IMR-90 (cell line): ENCODE measurements around the gene FNDC7. TPM values are rescaled to one million over a fixed set of nuclear protein-coding genes. Genes with fewer than 3 reads are reported as not detected.
A peak's percentile ranks its signal among the peaks of the same experiment; 100 is the strongest.

Experiments used
- ATAC-seq: fragments of 200-7000 bp; cut with Tn5 transposase; 2 replicates; pipeline ENCODE4 v1.9.1; 2020; ENCODE audit warnings: low read depth, mild to moderate bottlenecking, moderate library complexity
- BruUV-seq: library from RNA; stranded (reverse); fragments of 400-500 nt; replicated peaks from 2 replicates; lab custom pipeline; 2021; lab: Mats Ljungman, UMichigan
- CTCF ChIA-PET: fragments of 300-600 bp; formaldehyde crosslinking; extraction: SDS; loops from one replicate; lab custom pipeline; 2021; ENCODE audit warnings: antibody characterized with exemption; lab: Yijun Ruan, JAX
- POLR2A ChIA-PET: fragments of 300-600 bp; sonication (Branson Sonifier 250); formaldehyde crosslinking; loops from one replicate; lab custom pipeline; 2022; ENCODE audit warnings: antibody characterized with exemption; ENCODE audit not compliant: unreplicated experiment; lab: Charles Lee
- DNase-seq: peaks from one replicate; pipeline ENCODE4 v3.0.0; 2013
- H2AFZ ChIP-seq: replicated peaks from 2 replicates; pipeline ENCODE3; 2013; ENCODE audit warnings: low read length, mild to moderate bottlenecking; ENCODE audit not compliant: poor library complexity
- H2AK5ac ChIP-seq: 2 replicates; pipeline ENCODE4 v1.6.1; 2013; ENCODE audit warnings: low read depth, low read length, inconsistent platforms
- H2AK9ac ChIP-seq: replicated peaks from 2 replicates; pipeline ENCODE3; 2013; ENCODE audit warnings: mild to moderate bottlenecking, low read depth, low read length, moderate library complexity; ENCODE audit not compliant: poor library complexity
- H2BK120ac ChIP-seq: 2 replicates; pipeline ENCODE4 v1.6.1; 2013; ENCODE audit warnings: low read depth, low read length, inconsistent platforms
- H2BK15ac ChIP-seq: 3 replicates; pipeline ENCODE4 v1.6.1; 2013; ENCODE audit warnings: low read depth, low read length, inconsistent platforms
- H2BK20ac ChIP-seq: 2 replicates; pipeline ENCODE4 v1.6.1; 2013; ENCODE audit warnings: low read depth, mild to moderate bottlenecking, inconsistent platforms, low read length, moderate library complexity
- H2BK5ac ChIP-seq: 2 replicates; pipeline ENCODE4 v1.6.1; 2013; ENCODE audit warnings: mild to moderate bottlenecking, low read depth, low read length, inconsistent platforms; ENCODE audit not compliant: poor library complexity, severe bottlenecking
- H3K14ac ChIP-seq: replicated peaks from 2 replicates; pipeline ENCODE4 v1.6.1; 2013; ENCODE audit warnings: low read depth, low read length, inconsistent platforms
- H3K18ac ChIP-seq: 2 replicates; pipeline ENCODE4 v1.6.1; 2013; ENCODE audit warnings: low read depth, low read length, control low read depth
- H3K23ac ChIP-seq: 2 replicates; pipeline ENCODE4 v1.6.1; 2013; ENCODE audit warnings: low read depth, low read length, inconsistent platforms
- H3K27ac ChIP-seq: 2 replicates; pipeline ENCODE4 v1.5.1; 2013; ENCODE audit warnings: mild to moderate bottlenecking, control low read depth, low read length; ENCODE audit not compliant: insufficient read depth
- H3K27me3 ChIP-seq: 2 replicates; pipeline ENCODE4 v1.6.1; 2013; ENCODE audit warnings: low read length; ENCODE audit not compliant: control insufficient read depth, insufficient read depth
- H3K36me3 ChIP-seq: 2 replicates; pipeline ENCODE4 v1.6.1; 2013; ENCODE audit warnings: low read length, mixed read lengths; ENCODE audit not compliant: control insufficient read depth, insufficient read depth
- H3K4ac ChIP-seq: 2 replicates; pipeline ENCODE4 v1.6.1; 2013; ENCODE audit warnings: low read depth, low read length, inconsistent platforms
- H3K4me1 ChIP-seq: 2 replicates; pipeline ENCODE4 v1.6.1; 2013; ENCODE audit warnings: low read length, mixed read lengths; ENCODE audit not compliant: control insufficient read depth, insufficient read depth
- H3K4me2 ChIP-seq: 2 replicates; pipeline ENCODE4 v1.6.1; 2013; ENCODE audit warnings: low read depth, mild to moderate bottlenecking, control low read depth, low read length, moderate library complexity
- H3K4me3 ChIP-seq: 2 replicates; pipeline ENCODE4 v1.5.1; 2013; ENCODE audit warnings: low read depth, mild to moderate bottlenecking, control low read depth, low read length, moderate library complexity; ENCODE audit not compliant: insufficient read depth
- H3K56ac ChIP-seq: 2 replicates; pipeline ENCODE4 v1.6.1; 2013; ENCODE audit warnings: low read length, inconsistent platforms; ENCODE audit not compliant: insufficient read depth; ENCODE audit errors: extremely low read depth
- H3K79me1 ChIP-seq, 2 experiments: 2 replicates each; pipeline ENCODE4 v1.6.1; 2013; ENCODE audit warnings: low read length in 2 of 2, inconsistent platforms in 1 of 2, low read depth in 1 of 2
- H3K9ac ChIP-seq: 2 replicates; pipeline ENCODE4 v1.6.1; 2013; ENCODE audit warnings: low read depth, low read length, control low read depth
- H3K9me1 ChIP-seq: 2 replicates; pipeline ENCODE4 v1.6.1; 2013; ENCODE audit warnings: low read length, inconsistent platforms; ENCODE audit not compliant: insufficient read depth
- H3K9me3 ChIP-seq: 2 replicates; pipeline ENCODE4 v1.6.1; 2013; ENCODE audit warnings: low read length; ENCODE audit not compliant: control insufficient read depth, insufficient read depth
- H4K20me1 ChIP-seq: 2 replicates; pipeline ENCODE4 v1.6.1; 2013; ENCODE audit warnings: low read length, inconsistent platforms; ENCODE audit not compliant: insufficient read depth
- H4K5ac ChIP-seq: 2 replicates; pipeline ENCODE4 v1.6.1; 2013; ENCODE audit warnings: mild to moderate bottlenecking, low read depth, low read length, control low read depth
- H4K8ac ChIP-seq, 2 experiments: 2 replicates each; pipeline ENCODE4 v1.6.1; 2013; ENCODE audit warnings: low read depth in 2 of 2, low read length in 2 of 2, control low read depth in 1 of 2, inconsistent platforms in 1 of 2
- H4K91ac ChIP-seq: 2 replicates; pipeline ENCODE4 v1.6.1; 2013; ENCODE audit warnings: low read depth, low read length, inconsistent platforms; ENCODE audit not compliant: insufficient read depth
- BHLHE40 ChIP-seq: fragments of 150-350 bp; IDR thresholded peaks from 2 replicates; pipeline ENCODE4 v1.6.1; 2016; ENCODE audit warnings: mild to moderate bottlenecking, low read depth, low read length
- MXI1 ChIP-seq: IDR thresholded peaks from 2 replicates; pipeline ENCODE4 v1.6.1; 2012; ENCODE audit warnings: low read depth, mild to moderate bottlenecking, low read length, moderate library complexity, borderline replicate concordance
- NFE2L2 ChIP-seq: fragments of 150-350 bp; IDR thresholded peaks from 2 replicates; pipeline ENCODE4 v1.6.1; 2016; ENCODE audit warnings: low read depth, mild to moderate bottlenecking, low read length
- POLR2A ChIP-seq: IDR thresholded peaks from 2 replicates; pipeline ENCODE4 v1.6.1; 2012; ENCODE audit warnings: mild to moderate bottlenecking, low read depth, low read length
- RAD21 ChIP-seq: IDR thresholded peaks from 2 replicates; pipeline ENCODE4 v1.6.1; 2012; ENCODE audit warnings: low read length, improper control_type of control experiment
- RFX5 ChIP-seq: IDR thresholded peaks from 2 replicates; pipeline ENCODE4 v1.8.0; 2012; ENCODE audit warnings: low read depth, mild to moderate bottlenecking, low read length, moderate library complexity
- WGBS, 2 experiments: methylation state at CpG; one replicate each; pipeline versions ENCODE4 v1.1.5 to v1.1.7; 2013; ENCODE audit warnings: missing lambda C conversion rate in 2 of 2; ENCODE audit not compliant: insufficient read length in 1 of 2; ENCODE audit errors: extremely low coverage in 2 of 2; 5-methylcytosine and 5-hydroxymethylcytosine counted together
- dilution Hi-C: fragments of 300-500 bp; cut with HindIII; formaldehyde crosslinking; loops from one replicate; pipeline ENCODE4 v1.14.3; 2018; ENCODE audit warnings: low sequenced_read_pairs; ENCODE audit not compliant: unreplicated experiment
- in situ Hi-C: fragments of 300-500 bp; cut with MboI; formaldehyde crosslinking; loops from 3 replicates; pipeline ENCODE4 v1.14.3; 2019; ENCODE audit warnings: low sequenced_read_pairs, inconsistent platforms, mixed read lengths
- intact Hi-C: fragments of 100-400 bp; cut with micrococcal nuclease; formaldehyde crosslinking; loops from 2 replicates; pipeline ENCODE4 v1.10.0; 2022
- polyA plus RNA-seq, 3 experiments: library from polyadenylated mRNA; depleted of rRNA; stranded (reverse); fragments of >200 nt; gene quantifications; 2 replicates each; pipeline ENCODE4 v1.2.3, GENCODE V29; 2012; ENCODE audit warnings: low replicate concordance in 1 of 3
- total RNA-seq: library from RNA; depleted of rRNA; stranded (reverse); fragments of >200 nt; gene quantifications from 2 replicates; pipeline ENCODE4 v1.2.3, GENCODE V29; 2012
- TF ChIP-seq, protein P1 (sequence below): conservative IDR thresholded peaks from 2 replicates; pipeline ENCODE4 v1.5.1; 2012; ENCODE audit warnings: mild to moderate bottlenecking, low read depth, low read length, improper control_type of control experiment

Gene FNDC7
- total and polyA plus RNA-seq, 2 of the 4 experiments (the other 2 are of a cell fraction): not detected

- H4K5ac ChIP-seq: no peak overlapping the region
- no peak overlapping the region for H3K14ac ChIP-seq
- H2BK15ac ChIP-seq: no peak overlapping the region
- no peak overlapping the region for H2AK9ac ChIP-seq
- no TSS peak for BruUV-seq
- no CpG with 5 or more reads among the region's 2 CpGs for WGBS, 2 experiments
- no peak overlapping the region for H2AFZ ChIP-seq
- intact Hi-C loops (no loop called here), dilution Hi-C loops (no loop called here), in situ Hi-C loops (no loop called here)
- 0 out of 2 replicates have a peak, but pooled peaks cover 6% of the 10 kb centered on the region for H3K9me1 ChIP-seq
- no peak overlapping the region for H4K91ac ChIP-seq
- peak; percentile 52 for ATAC-seq
- no peak overlapping the region for H3K27ac ChIP-seq
- DNase-seq: peak; percentile 60
- peaks cover 25% of the 10 kb centered on the region for H3K4me1 ChIP-seq
- H2AK5ac ChIP-seq: no peak overlapping the region
- H3K36me3 ChIP-seq: no peaks in the 10 kb centered on the region
- H2BK120ac ChIP-seq: no peak overlapping the region
- no peak overlapping the region for H3K18ac ChIP-seq
- H2BK20ac ChIP-seq: no peak overlapping the region
- no peak overlapping the region for H3K4ac ChIP-seq
- H3K4me3 ChIP-seq: no peak overlapping the region
- ChIA-PET CTCF (interaction anchor here (1.3 kb wide), 1 partner anchor 12 kb away, joined by 3 read pairs; no protein-coding TSS in a partner anchor), POLR2A (no interaction called here)
- H4K20me1 ChIP-seq: no peaks in the 10 kb centered on the region
- H3K27me3 ChIP-seq: no peaks in the 10 kb centered on the region
- H3K23ac ChIP-seq: no peak overlapping the region
- no peaks in the 10 kb centered on the region; a peak in 1 of 4 replicates for H3K79me1 ChIP-seq
- H4K8ac ChIP-seq: no peak overlapping the region
- no peaks in the 10 kb centered on the region for H3K9me3 ChIP-seq
- H2BK5ac ChIP-seq: no peak overlapping the region
- H3K4me2 ChIP-seq: peak overlapping the region; percentile 48; the same call in 1 of the 2 replicates
- no peak overlapping the region for H3K56ac ChIP-seq
- H3K9ac ChIP-seq: no peak overlapping the region
- TF ChIP-seq, protein P1, sequence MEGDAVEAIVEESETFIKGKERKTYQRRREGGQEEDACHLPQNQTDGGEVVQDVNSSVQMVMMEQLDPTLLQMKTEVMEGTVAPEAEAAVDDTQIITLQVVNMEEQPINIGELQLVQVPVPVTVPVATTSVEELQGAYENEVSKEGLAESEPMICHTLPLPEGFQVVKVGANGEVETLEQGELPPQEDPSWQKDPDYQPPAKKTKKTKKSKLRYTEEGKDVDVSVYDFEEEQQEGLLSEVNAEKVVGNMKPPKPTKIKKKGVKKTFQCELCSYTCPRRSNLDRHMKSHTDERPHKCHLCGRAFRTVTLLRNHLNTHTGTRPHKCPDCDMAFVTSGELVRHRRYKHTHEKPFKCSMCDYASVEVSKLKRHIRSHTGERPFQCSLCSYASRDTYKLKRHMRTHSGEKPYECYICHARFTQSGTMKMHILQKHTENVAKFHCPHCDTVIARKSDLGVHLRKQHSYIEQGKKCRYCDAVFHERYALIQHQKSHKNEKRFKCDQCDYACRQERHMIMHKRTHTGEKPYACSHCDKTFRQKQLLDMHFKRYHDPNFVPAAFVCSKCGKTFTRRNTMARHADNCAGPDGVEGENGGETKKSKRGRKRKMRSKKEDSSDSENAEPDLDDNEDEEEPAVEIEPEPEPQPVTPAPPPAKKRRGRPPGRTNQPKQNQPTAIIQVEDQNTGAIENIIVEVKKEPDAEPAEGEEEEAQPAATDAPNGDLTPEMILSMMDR: no peak
- TF ChIP-seq RFX5 (no peak), MXI1 (no peak), NFE2L2 (no peak), RAD21 (no peak), BHLHE40 (no peak), POLR2A (no peak)
These were observed 3.9 kb downstream of the FNDC7 start for GRCh38 chr1:108716437-108717230.
